ENCODE measurements around the gene HRAS. TPM values are rescaled to one million over a fixed set of nuclear protein-coding genes. Genes with fewer than 3 reads are reported as not detected.

Gene HRAS
- total RNA-seq, 1 experiment from 2014 or later: 47.2 TPM

DNA sequence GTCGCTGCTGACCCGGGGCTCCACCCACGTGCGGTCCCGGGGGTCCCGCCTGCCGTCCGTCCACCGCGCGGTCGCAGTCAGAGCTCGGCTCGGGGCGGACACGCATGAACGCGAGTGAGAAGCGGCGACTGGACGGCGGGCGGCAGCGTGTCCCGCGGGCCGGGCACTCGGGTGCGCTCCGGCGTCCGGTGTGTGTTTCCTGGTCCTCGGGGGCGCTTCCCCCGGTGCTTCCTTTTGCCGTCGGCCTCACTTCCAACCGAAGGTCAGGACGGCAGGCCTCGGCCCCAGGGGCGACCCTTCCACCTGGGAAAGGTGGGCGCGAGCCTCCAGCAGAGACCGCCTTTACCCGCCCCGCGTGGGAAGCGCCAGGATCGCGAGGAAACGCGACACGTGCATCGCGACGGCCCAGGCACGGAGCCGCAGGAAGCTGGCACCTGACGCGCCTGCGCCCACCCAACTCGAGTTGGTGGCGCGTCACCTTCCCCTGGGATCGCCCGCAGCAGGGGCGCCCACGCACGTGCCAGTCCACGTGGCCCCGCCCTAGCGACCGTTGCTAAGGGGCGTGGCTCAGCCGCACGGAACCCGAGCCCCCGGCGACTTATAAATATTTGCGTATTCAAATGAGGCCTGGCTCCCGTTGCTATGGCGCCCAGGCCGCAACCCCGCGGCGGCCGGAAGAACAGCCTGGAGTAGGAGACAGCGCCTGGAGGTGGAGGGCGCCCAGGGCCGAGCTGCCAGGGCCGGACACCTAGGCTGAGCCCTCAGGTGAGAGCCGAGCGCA is 1.7 kb upstream of the HRAS start, which contains the start of gene LRRC56:
TSS of gene LRRC56 (plus strand) at position 687 of the 781 bp plus-strand sequence. CDS start 3,158 bp downstream, outside the sequence.
- TSS peak; percentile 45 for BruUV-seq (replicated peaks)
- Histone ChIP-seq H3F3A (ENCODE audit: insufficient read depth, low read depth) (peaks cover 8% of the 10 kb centered on the region), H3K36me3 (ENCODE audit: low read depth) (no peaks in the 10 kb centered on the region), H2AFZ (peak within 1 kb of the TSS; percentile 92), H3K9me2 (ENCODE audit: insufficient read depth) (no peaks in the 10 kb centered on the region), H3K27ac (peak within 1 kb of the TSS; percentile 76), H3K4me1 (replicated peaks; ENCODE audit: insufficient read depth) (no peaks in the 10 kb centered on the region), H3K79me2 (ENCODE audit: low read depth) (0 out of 2 replicates have a peak, but pooled peaks cover 3% of the 10 kb centered on the region), H3K9me3 (ENCODE audit: insufficient read depth, low read depth) (no peaks in the 10 kb centered on the region), H3K4me3 (peak within 1 kb of the TSS; percentile 64), H3K4me2 (peak within 1 kb of the TSS; percentile 85), H3K27me3 (ENCODE audit: insufficient read depth, low read depth) (no peaks in the 10 kb centered on the region), H4K20me1 (ENCODE audit: insufficient read depth) (no peaks in the 10 kb centered on the region)
- ChIA-PET CTCF (no interaction called here), POLR2A (ENCODE audit: unreplicated experiment) (no interaction called here)
- DNase-seq: peak; percentile 72 to 85
- TF ChIP-seq, protein P1, sequence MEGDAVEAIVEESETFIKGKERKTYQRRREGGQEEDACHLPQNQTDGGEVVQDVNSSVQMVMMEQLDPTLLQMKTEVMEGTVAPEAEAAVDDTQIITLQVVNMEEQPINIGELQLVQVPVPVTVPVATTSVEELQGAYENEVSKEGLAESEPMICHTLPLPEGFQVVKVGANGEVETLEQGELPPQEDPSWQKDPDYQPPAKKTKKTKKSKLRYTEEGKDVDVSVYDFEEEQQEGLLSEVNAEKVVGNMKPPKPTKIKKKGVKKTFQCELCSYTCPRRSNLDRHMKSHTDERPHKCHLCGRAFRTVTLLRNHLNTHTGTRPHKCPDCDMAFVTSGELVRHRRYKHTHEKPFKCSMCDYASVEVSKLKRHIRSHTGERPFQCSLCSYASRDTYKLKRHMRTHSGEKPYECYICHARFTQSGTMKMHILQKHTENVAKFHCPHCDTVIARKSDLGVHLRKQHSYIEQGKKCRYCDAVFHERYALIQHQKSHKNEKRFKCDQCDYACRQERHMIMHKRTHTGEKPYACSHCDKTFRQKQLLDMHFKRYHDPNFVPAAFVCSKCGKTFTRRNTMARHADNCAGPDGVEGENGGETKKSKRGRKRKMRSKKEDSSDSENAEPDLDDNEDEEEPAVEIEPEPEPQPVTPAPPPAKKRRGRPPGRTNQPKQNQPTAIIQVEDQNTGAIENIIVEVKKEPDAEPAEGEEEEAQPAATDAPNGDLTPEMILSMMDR (conservative IDR thresholded peaks at IDR 0.05): no peak
- TF ChIP-seq EZH2 (IDR thresholded peaks at IDR 0.05; ENCODE audit: low read depth): no peak
- intact Hi-C loops (cut with micrococcal nuclease; ENCODE audit: unreplicated experiment): loop anchor here (2.0 kb wide), 1 partner anchor 30 kb away; the partner anchor contains the start of gene RNH1

DNA sequence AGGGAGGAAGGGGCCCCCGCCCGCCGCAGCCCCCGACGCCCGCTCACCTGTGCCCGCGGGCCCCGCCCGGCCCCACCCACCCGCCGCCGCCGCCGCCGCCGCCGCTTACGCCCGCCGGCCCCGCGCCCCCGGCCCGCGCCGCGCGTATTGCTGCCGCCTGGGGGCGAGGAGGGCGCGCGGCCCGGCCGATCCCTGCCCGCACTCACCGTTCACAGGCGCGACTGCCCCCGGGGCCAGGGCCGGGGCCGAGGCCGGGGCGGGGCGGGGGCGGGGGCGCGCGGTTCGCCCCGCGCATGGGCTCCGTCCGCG is 212 bp downstream of the HRAS start:
- POLR2A ChIA-PET (ENCODE audit: unreplicated experiment): interaction anchor here (0.6 kb wide), 1 partner anchor 145 kb away, joined by 5 read pairs; no protein-coding TSS in a partner anchor
- Histone ChIP-seq H3K27ac (no peak overlapping the region), H3K9me3 (ENCODE audit: insufficient read depth, low read depth) (no peaks in the 10 kb centered on the region), H3K4me3 (no peak overlapping the region), H4K20me1 (ENCODE audit: insufficient read depth) (no peaks in the 10 kb centered on the region), H3K27me3 (ENCODE audit: insufficient read depth, low read depth) (no peaks in the 10 kb centered on the region), H3K4me2 (no peak overlapping the region), H3F3A (ENCODE audit: insufficient read depth, low read depth) (peaks cover 8% of the 10 kb centered on the region), H3K9me2 (ENCODE audit: insufficient read depth) (no peaks in the 10 kb centered on the region), H3K79me2 (ENCODE audit: low read depth) (0 out of 2 replicates have a peak, but pooled peaks cover 3% of the 10 kb centered on the region), H3K4me1 (replicated peaks; ENCODE audit: insufficient read depth) (no peaks in the 10 kb centered on the region), H2AFZ (no peak overlapping the region), H3K36me3 (ENCODE audit: low read depth) (no peaks in the 10 kb centered on the region)
- no TSS peak for BruUV-seq (replicated peaks)
- CTCF ChIA-PET: no interaction called here
- no peak for DNase-seq
- TF ChIP-seq, protein P1 (conservative IDR thresholded peaks at IDR 0.05): no peak
- TF ChIP-seq EZH2 (IDR thresholded peaks at IDR 0.05; ENCODE audit: low read depth): no peak
- intact Hi-C loops (cut with micrococcal nuclease; ENCODE audit: unreplicated experiment): no loop called here

DNA sequence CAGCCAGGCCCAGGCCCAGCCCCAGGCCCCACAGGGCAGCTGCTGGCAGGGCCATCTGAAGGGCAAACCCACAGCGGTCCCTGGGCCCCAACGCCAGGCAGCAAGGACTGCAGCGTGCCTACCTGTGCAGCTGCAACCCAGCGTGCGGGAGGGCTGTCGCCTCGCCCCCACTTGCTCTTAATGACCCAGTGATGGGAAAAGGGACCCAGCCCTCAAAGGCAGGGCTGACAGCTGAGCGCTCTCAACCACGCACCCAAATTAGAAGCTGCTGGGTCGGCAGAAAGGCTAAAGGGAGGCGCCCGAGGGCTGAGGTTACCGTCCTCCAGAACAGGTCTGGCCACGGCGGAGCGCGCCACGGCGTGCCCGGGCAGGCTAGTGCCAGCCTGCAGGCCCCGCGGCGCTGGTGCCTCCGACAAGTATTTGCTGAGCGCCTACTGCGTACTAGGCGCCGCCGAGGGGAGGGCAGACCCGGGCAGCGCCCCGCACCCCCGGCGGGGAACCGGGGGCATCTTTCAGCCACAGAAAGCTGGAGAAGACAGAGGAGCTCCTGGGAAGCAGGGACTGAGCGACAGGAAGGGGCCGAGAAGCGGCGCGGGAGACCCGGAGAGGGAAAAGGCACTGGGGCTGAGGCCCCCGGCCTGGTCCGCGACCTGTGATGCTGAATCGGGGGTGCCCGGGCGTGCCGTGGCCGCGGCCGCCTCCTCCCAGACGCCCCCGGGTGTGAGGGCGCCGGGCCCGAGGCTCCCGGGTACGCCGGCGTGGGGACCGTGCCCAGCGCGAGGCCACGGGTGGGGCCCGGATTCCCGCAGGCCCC is 773 bp downstream of the HRAS start:
- Histone ChIP-seq H3F3A (ENCODE audit: insufficient read depth, low read depth) (peaks cover 8% of the 10 kb centered on the region), H4K20me1 (ENCODE audit: insufficient read depth) (no peaks in the 10 kb centered on the region), H3K9me3 (ENCODE audit: insufficient read depth, low read depth) (no peaks in the 10 kb centered on the region), H3K4me3 (peak overlapping the region; percentile 89), H3K36me3 (ENCODE audit: low read depth) (no peaks in the 10 kb centered on the region), H2AFZ (0 out of 2 replicates have a peak overlapping the region, but pooled peaks have one; percentile 39), H3K27me3 (ENCODE audit: insufficient read depth, low read depth) (no peaks in the 10 kb centered on the region), H3K4me2 (peak overlapping the region; percentile 80), H3K9me2 (ENCODE audit: insufficient read depth) (no peaks in the 10 kb centered on the region), H3K27ac (no peak overlapping the region), H3K79me2 (ENCODE audit: low read depth) (0 out of 2 replicates have a peak, but pooled peaks cover 3% of the 10 kb centered on the region), H3K4me1 (replicated peaks; ENCODE audit: insufficient read depth) (no peaks in the 10 kb centered on the region)
- CTCF ChIA-PET: no interaction called here
- TF ChIP-seq, protein P1 (conservative IDR thresholded peaks at IDR 0.05): no peak
- TF ChIP-seq EZH2 (IDR thresholded peaks at IDR 0.05; ENCODE audit: low read depth): no peak
- intact Hi-C loops (cut with micrococcal nuclease; ENCODE audit: unreplicated experiment): no loop called here
- POLR2A ChIA-PET (ENCODE audit: unreplicated experiment): interaction anchor here (0.6 kb wide), 1 partner anchor 145 kb away, joined by 5 read pairs; no protein-coding TSS in a partner anchor
- no TSS peak for BruUV-seq (replicated peaks)
- peak in 1 of 2 experiments; percentile 51 for DNase-seq
